Osteocyte (in vitro differentiated cells): ENCODE data around the gene PRRC2A. TPM values are rescaled to one million over a fixed set of nuclear protein-coding genes. Genes with fewer than 3 reads are reported as not detected.

Source experiments
- DNase-seq: peaks from one replicate; pipeline ENCODE4 v3.0.0; 2021; ENCODE audit warnings: mixed read lengths; ENCODE audit not compliant: unreplicated experiment; ENCODE audit errors: extremely low spot score
- H3K27ac Mint-ChIP-seq: one replicate; pipeline ENCODE4 v1.8.0; 2021; ENCODE audit warnings: mild to moderate bottlenecking, mixed read lengths; ENCODE audit not compliant: unreplicated experiment
- H3K27me3 Mint-ChIP-seq: one replicate; pipeline ENCODE4 v1.8.0; 2021; ENCODE audit warnings: mixed read lengths; ENCODE audit not compliant: unreplicated experiment
- H3K36me3 Mint-ChIP-seq: one replicate; pipeline ENCODE4 v1.8.0; 2021; ENCODE audit warnings: mixed read lengths; ENCODE audit not compliant: unreplicated experiment
- H3K4me1 Mint-ChIP-seq: one replicate; pipeline ENCODE4 v1.8.0; 2021; ENCODE audit warnings: mixed read lengths; ENCODE audit not compliant: unreplicated experiment
- H3K4me3 Mint-ChIP-seq: one replicate; pipeline ENCODE4 v1.8.0; 2021; ENCODE audit warnings: mild to moderate bottlenecking, moderate library complexity, mixed read lengths; ENCODE audit not compliant: unreplicated experiment
- H3K9me3 Mint-ChIP-seq: one replicate; pipeline ENCODE4 v1.8.0; 2021; ENCODE audit warnings: mixed read lengths; ENCODE audit not compliant: unreplicated experiment
- CTCF ChIP-seq: fragments of 200-600 bp; sonication (generic); IDR thresholded peaks from 2 replicates; pipeline ENCODE4 v1.5.0; 2021; ENCODE audit warnings: antibody characterized with exemption, mild to moderate bottlenecking, moderate library complexity
- total RNA-seq: library from RNA; stranded (reverse); gene quantifications from 2 replicates; pipeline ENCODE4 v1.2.1, GENCODE V29; 2021

PRRC2A gene
- total RNA-seq, 1 donor from 2014 or later: 205 TPM

GRCh38 chr6:31619805-31620585, 520 bp upstream of the PRRC2A start:
- H3K4me1 Mint-ChIP-seq: peaks cover 18% of the 10 kb centered on the region
- no peak for TF ChIP-seq CTCF
- peak; percentile 99 for DNase-seq
- H3K4me3 Mint-ChIP-seq: peak overlapping the region; percentile 80
- H3K9me3 Mint-ChIP-seq: no peaks in the 10 kb centered on the region
- H3K27ac Mint-ChIP-seq: peak overlapping the region; percentile 100
- peaks cover 16% of the 10 kb centered on the region for H3K36me3 Mint-ChIP-seq
- H3K27me3 Mint-ChIP-seq: no peaks in the 10 kb centered on the region

GRCh38 chr6:31621320-31621939, 915 bp downstream of the PRRC2A start:
- H3K9me3 Mint-ChIP-seq: no peaks in the 10 kb centered on the region
- DNase-seq: no peak
- peak overlapping the region; percentile 92 for H3K27ac Mint-ChIP-seq
- H3K4me3 Mint-ChIP-seq: peak overlapping the region; percentile 80
- H3K36me3 Mint-ChIP-seq: peaks cover 28% of the 10 kb centered on the region
- peaks cover 18% of the 10 kb centered on the region for H3K4me1 Mint-ChIP-seq
- no peaks in the 10 kb centered on the region for H3K27me3 Mint-ChIP-seq
- no peak for TF ChIP-seq CTCF

DNA sequence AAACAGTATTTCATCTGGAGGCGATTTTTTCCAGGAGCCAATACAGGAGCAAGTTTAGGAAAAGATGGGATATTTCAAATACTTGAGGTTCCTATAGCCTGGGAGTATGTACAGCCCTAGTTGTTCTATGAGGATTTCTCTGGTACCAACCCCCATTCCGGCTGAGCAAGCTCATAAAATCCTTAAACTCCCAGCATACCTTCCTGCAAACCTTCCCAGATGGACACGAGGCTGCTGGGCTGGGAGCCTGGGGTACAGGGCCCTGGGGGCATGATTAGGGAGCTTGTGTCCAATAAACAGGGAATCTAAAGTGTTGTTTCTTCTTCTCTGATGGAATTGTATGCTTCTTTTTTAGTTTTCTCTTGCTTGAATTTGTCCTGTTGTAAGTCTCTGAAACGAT, 1.5 kb downstream of the PRRC2A start:
- no peak for TF ChIP-seq CTCF
- peaks cover 18% of the 10 kb centered on the region for H3K4me1 Mint-ChIP-seq
- H3K36me3 Mint-ChIP-seq: peaks cover 31% of the 10 kb centered on the region
- DNase-seq: no peak
- H3K27me3 Mint-ChIP-seq: no peaks in the 10 kb centered on the region
- peak overlapping the region; percentile 80 for H3K4me3 Mint-ChIP-seq
- H3K9me3 Mint-ChIP-seq: no peaks in the 10 kb centered on the region
- peak overlapping the region; percentile 92 for H3K27ac Mint-ChIP-seq

DNA sequence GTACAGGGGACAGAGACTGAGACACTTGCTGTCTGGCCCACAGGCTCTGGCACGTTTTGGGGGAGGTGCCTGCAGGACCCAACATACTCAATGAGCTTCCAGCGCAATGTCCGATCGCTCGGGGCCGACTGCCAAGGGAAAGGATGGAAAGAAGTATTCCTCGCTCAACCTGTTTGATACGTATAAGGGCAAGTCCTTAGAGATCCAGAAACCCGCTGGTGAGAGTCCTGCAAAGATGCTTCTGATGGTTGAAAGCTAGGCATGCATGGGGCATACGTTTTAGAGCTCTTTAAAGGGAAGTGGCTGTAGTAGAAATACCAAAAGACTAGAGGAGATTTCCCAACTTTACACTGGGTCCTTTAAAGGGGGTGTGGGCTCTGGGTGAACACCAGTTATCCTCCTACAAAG, 2.2 kb downstream of the PRRC2A start:
- TF ChIP-seq CTCF: no peak
- no peaks in the 10 kb centered on the region for H3K27me3 Mint-ChIP-seq
- DNase-seq: no peak
- H3K4me3 Mint-ChIP-seq: peak overlapping the region; percentile 80
- peaks cover 18% of the 10 kb centered on the region for H3K4me1 Mint-ChIP-seq
- peaks cover 37% of the 10 kb centered on the region for H3K36me3 Mint-ChIP-seq
- H3K9me3 Mint-ChIP-seq: no peaks in the 10 kb centered on the region
- peak overlapping the region; percentile 92 for H3K27ac Mint-ChIP-seq

DNA sequence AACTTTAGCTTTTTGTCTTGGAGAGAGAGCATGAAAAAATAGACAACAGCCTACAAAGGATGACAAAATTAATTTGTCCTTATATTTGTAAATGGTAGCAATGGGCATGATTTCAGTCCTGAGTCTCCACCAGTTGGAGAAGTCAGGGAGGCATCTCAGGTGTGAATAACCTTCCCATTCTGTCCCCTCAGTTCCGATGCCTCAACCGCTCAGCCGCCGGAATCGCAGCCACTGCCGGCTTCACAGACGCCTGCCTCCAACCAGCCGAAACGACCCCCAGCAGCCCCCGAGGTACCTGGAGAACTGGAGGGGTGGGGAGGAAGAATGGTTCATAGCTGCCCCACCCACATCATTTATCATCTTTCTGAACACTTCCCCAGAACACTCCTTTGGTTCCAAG, 3.6 kb downstream of the PRRC2A start:
- TF ChIP-seq CTCF: no peak
- H3K4me1 Mint-ChIP-seq: peaks cover 18% of the 10 kb centered on the region
- H3K27me3 Mint-ChIP-seq: no peaks in the 10 kb centered on the region
- no peak for DNase-seq
- no peak overlapping the region for H3K4me3 Mint-ChIP-seq
- peaks cover 46% of the 10 kb centered on the region for H3K36me3 Mint-ChIP-seq
- H3K9me3 Mint-ChIP-seq: no peaks in the 10 kb centered on the region
- H3K27ac Mint-ChIP-seq: no peak overlapping the region
